OCI-M2 (cell line): ENCODE measurements around the gene MYO1D.

Experiments
- DNase-seq: peaks from one replicate; lab custom pipeline; 2025; ENCODE audit not compliant: unreplicated experiment; lab: John Stamatoyannopoulos, UW

MYO1D gene

DNA sequence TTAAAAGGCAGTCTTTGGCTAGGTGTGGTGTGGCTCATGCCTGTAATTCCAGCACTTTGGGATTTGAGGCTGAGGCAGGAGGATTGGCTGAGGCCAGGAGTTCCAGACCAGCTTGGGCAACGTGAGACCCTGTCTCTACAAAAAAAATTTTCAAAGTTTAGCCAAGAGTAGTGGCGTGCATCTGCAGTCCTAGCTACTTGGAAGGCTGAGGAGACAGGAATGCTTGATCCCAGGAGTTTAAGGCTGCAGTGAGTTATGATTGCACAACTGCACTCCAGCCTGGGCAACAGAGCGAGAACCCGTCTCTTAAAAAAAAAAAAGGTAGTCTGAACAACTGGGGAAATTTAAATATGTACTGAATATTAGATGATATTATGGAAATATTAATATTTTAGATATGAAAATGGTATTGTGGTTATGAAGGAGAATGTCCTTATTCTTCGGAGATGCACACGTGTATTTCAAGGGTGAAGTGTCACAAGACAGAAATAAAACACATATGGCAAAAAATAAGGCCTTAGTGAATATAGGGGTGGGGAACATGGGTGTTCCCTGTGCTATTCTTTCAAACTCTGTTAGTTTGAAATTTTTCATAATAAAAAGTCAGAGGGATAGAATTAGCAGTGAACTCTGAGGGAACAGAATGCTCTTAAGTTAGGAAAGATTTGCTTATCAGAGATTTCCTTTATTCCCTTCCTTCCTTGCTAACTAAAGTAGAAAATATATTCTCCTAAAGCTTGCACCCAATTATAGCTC, 245.4 kb downstream of the MYO1D start:
- no peak for DNase-seq

DNA sequence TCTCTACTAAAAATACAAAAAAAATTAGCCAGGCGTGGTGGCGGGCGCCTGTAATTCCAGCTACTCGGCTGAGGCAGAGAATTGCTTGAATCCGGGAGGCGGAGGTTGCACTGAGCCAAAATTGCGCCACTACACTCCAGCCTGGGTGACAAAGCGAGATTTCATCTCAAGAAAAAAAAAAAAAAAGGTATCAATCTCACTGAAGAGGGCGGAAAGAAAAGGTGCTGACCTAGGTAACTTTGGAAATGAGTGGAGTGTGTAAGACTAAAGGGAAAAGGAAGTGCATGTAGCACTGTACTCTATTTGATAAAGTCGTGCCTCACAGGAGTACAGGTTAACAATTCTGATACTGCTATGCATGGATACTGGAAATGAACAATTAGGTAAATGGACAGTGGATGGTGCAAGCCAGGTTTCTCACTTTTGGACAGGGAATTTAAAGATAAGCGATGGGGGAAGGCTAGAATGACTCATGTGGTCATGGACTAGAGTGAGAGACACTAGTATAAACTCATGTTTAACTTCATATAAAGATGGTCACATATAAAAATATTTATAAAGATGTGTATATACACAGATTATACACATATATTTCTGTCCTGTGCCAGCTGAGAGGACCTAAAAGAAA, 247.2 kb downstream of the MYO1D start:
- no peak for DNase-seq

DNA sequence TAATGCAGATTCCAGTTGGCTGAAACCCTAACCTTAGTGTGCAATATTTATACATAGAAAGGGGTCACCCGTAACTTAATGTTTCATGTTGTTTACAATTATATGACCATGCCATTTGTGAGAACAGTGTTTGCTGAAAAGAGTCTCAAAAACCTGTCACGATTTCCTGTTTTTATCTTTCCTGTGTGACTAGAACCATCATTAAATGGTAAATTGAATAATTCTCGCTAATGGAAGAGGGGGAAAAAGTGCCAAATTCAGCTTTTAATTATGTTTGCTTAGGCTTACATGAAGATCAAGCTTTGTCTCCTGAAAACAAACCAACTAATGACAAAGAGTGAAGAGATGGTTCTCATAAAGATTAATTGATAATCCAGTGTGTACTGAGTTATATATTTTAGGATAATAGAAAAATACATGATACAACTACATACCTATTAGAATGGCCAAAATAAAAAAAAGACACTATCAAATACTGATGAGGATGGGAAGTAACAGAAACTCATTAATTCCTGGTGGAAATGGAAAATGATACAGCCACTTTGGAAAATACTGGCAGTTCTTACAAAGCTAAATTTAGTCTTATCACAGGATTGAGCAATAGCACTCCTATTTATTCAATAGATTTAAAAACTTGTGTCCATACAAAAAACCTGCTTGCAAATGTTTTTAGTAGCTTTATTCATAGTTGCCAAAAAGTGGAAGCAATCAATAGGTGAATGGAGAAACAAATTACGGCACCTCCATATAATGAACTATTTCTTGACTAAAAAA, 248.5 kb downstream of the MYO1D start:
- no peak for DNase-seq

DNA sequence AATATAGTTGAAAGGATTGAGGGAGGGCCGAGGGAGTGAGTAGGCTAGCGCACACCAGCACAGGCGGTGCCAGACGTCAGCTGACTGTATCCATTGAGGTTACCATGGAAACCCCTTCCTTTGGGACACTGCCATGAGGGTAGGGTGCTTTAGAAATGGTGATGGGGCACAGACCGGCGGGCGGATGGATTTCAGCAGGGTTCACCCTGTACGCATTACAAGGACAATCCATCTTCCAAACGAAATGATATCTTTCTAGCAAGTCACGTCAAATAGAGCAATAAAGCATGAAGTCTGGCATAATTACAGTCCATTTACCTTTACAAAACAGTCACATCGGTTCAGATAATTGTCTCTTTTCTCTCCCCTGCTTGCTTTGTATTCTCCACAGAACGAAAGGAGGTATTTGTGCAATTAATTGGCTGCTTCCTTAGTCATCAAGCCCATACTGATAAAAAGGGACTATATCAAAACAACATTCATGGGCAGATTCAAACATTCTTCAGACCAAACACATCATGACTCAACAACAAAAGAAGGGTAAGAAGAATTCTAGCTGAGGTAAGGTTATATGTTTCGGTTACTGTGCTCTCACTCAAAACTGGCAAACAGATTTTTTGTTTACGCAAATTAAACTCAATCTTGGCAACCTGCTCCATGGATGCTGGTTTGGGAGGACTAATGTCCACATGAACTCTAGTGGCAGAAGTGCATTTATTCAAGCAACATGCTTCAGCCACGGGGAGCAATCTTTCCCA, 249.5 kb downstream of the MYO1D start:
- no peak for DNase-seq

DNA sequence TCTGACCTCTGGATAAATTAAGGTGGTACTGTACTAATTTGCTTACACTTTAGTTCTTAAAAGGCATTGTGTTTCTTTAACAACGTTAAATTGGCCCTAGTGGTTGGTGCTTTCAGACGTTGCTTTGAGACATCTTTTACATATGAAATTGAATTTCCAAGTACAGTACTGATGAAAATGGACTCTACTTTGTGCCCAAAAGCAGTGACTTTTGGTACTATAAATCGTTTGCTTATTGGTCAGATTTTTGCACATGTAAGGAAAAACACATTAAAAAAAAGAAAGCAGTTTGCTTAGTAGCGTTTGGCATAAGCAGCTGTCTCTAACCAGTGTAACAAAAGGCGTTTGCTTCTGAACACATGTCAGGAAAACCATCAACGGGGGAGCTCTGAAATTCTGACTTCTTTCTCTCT, 250.5 kb downstream of the MYO1D start:
- DNase-seq = no peak

DNA sequence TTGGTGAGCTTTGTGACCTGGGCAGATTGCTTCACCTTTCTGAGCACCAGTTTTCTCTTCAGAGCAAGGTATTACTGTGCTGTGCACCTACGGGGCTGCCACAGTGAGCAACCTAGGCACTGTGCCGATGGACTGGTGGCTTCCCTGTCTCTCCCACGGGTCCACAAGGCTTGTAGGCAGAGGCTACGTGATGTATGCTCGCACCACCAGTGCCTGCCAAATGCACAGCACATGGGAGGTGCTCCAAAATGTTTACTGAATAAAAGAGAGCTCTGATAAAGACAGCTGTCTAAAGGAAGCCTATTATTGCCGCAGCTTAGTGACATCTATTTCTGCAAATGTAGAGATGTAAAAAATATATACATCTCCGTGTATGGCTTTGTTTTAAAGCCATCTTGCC, 251.0 kb downstream of the MYO1D start:
- DNase-seq = no peak

DNA sequence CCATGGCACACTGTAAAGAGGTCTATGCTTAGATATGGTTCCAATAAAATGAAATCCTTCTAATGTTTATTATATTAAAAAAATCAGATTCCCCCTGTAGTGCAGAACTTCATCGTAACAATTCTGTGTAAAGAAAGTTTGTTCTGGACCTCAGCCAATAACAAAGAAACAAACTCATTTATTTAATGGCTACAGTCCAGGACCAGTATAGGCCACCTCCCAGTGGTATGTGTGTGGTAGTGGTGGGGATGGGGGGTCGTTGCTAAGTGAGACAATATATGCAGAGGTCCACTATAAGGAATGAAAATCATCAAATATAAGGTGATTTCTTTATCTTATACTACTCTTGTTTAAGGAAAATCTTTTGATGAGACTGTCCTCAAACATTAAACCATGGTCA, 253.7 kb downstream of the MYO1D start:
- DNase-seq = no peak

DNA sequence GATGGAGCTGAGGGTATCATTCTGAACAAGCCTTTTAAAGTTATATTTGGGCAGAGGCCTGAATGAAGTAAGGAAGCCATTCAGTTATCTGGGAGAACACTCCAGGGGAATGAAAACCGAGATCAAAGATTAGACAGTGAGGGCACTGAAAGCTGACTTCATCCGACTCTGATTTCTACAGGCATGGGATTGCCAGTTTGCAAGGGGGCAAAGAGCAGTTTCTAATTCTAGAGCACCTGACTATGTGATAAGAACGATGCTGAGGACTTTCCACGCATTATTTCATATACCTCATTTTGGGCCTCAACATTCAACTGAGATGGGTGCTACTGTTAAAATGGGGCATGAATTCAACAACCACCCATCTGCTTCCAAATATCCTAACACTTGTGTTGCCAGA, 254.4 kb downstream of the MYO1D start:
- DNase-seq = no peak

DNA sequence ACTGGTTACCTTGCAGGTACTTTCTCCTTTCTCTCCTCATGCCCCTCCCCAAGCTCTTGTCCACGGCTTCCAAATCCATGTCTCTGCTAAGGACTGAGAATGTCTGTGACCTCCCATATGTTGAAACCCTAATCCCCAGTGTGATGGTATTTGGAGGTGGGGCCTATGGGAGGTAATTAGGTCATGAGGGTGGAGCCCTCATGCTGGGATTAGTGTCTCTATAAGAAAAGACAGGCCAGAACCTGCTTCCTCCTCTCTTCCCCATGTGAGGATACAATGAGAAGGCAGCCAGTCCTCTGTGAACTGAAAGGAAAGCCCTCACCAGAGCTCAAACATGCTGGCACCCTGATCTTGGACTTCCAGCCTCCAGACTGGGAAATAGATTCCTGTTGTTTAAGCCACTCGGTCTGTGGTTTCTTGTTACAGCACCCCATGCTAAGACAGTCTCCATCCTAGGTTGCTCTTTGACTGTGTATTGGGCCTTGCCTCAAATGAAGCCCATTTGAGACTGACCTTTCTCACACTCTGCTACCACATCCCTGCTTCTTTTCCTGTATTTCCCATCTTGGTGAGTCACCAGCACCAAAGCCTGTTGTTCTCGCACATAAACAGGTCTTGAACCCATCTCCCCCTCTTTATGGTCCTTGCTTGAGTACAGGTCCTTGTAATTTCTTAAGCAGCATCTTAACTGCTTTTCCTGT, 255.2 kb downstream of the MYO1D start:
- no peak for DNase-seq

DNA sequence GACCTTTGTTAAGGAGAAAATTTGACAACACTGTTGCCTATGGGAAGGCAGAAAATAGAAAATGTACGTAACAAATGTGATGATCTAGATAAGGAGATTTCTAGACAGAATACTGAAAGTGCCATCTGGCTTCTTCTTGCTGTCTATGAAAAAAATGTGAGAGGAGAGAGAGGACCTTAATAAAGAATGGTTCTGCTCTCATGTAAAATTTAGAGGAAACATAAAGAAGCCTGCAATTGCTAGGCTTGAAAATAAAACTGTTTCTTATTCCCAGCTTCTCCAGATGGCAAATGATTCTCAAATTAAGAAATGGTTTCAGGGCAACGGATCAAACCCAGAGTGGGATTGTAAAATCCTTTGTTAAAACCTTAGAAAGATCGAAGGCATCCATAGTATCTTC, 261.6 kb downstream of the MYO1D start:
- no peak for DNase-seq

DNA sequence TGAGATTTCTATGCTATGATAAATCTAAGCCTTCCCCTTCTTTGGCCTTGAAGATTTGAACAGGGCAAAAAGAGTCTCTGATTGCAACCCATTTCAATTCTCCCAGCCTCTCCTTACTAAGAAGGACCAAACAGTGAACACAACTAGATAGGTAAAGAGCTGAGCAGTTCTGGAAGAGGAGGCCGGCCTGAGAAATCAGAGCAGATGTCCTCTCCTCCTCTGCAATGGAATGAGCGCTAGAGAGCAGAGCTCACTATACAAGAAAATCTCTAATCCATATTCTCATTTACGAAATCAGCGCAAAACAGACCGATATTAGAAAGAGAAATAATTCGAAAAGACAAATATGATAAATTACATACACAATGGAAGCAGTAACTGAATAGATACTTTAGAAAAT, 266.0 kb downstream of the MYO1D start:
- no peak for DNase-seq

DNA sequence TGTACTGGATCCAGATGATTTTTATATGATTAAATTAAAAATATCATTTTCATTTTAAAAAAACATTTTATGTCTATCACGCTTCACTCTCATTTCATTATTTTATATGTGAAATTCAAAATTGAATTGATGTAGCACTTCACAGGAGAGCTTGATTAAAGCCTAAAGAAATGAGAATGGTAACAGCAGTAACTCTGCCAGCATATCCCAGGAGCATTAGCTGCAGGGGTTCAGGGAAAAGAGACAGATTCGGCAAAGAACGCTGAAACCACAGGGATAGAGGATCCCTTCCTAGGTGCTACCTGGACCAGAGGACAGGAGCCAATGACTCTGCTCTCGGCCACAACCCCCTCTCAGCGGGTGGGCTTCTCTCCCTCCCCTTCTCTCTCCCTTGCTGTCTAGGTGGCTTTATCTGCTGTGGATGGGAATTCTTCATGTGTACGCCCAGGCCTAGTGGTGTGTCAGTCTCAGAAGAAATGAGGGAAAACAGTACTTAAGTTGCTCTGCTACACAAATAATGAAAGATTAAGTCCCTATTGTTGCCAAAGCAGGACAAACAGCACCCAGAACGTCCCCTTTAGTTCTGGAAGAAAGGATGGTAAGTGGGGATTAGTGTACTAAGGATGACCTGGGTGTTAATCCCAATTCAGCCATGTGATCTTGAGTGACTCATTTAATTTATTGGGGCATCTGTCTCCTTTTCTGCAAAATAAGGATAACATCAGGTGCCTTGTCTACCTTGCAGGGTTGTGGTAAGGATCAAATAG, 266.9 kb downstream of the MYO1D start:
- no peak for DNase-seq

DNA sequence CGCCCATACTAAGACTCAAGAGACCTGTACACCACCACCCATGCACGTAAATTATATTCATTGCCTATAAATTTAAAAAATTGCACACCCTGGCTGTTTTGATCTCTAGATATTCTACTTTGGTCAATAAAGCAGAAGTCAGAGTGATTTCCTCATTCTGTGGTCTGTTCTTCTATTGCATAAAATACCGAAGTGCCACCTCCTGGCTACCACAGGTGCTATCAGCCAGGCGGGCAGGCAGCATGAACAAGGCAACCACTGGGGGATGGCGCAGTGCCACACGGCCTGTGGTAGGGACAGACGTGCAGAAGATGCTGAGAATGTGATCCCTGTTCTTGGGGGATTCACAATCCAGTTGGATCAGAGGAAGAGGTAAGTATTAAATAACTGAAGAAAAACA, 267.8 kb downstream of the MYO1D start:
- no peak for DNase-seq

DNA sequence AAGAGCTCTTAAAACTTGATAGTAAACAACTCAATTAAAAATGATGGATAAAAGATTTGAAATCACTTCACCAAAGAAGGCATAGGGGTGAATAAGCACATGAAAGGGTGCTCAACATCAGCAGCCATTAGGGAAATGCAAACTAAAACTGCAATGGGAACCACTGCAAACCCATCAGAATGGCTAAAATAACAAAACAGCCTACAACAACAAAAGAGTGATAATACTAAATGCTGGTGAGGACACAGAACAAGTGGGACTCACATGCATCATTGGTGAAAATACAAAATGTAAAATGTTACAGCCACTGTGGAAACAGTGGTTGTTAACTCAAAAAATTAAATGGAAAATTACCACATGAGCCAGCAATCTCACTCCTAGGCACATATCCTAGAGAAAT, 268.7 kb downstream of the MYO1D start:
- no peak for DNase-seq

DNA sequence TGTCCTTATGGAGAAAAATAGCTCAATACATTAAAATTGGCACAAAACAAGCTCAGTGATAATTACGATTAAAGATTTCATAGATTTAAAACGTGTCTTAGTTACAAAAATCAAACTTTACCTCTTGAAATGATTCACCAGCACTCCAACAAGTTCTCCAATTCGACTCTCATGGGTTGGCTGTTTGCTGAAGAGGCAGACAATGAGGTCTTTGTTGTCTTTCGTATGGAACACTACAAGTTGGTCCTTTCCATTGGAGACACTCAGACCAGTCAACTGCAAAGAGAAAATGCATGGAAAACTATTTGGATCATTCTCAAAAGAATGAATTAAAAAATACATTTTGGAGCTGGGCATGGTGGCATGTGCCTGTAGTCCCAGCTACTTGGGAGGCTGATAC, 272.0 kb downstream of the MYO1D start:
- no peak for DNase-seq

DNA sequence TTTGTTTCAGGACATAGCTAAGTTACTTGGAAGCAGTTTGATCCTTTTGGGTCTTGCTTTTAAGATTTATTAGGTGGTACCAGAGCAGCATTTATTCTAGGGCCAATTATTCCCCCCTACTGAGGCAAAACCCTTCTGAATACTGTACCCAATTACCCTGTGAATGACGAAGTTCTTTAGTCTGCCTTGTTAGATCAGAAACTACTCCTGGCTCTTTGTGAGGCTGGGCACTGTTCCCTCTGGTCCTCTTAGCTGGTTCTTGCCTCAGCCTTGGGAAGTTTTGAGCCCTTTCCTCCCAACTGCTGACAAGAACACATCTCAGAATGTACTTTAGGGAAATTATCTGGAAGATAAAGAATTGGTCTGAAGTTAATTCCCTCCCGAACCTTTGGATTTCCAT, 274.5 kb downstream of the MYO1D start:
- no peak for DNase-seq

DNA sequence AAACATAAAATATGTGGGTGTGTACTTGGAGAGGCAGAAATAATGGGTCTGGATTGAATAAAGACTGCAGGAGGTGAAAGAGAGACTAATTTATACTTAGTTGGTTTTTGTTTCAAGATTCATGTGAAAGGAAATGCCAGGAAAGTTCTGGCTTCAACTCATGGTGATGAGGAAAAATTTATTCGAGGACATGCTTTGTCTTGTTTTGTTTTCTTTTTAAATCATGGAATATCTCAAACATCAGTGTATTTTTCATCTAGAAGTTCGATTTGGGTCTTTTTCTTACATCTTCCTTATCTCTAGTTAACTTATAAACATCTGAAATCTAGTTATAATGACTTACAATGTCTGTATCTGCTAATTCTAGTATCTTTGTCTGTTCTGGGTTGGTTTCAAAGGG, 275.1 kb downstream of the MYO1D start:
- DNase-seq = no peak

DNA sequence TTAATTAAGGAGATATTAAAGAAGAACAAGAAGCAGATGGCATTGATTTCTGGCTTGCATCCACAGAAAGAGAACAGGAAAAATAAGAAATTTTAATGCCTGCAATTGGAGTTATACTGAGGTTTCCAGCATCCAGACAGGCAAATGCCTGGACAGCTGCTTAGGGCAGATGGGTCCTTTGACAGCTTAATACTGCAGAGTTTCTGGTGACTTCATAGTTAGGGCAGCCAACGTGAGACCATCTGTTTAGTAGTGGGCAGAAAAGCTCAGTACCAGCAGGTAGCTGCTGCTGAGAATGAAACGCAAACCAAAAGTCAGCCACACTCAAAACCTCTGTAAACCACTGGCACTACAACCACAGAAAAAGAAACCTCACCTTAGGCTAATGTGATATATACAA, 280.3 kb downstream of the MYO1D start:
- no peak for DNase-seq

DNA sequence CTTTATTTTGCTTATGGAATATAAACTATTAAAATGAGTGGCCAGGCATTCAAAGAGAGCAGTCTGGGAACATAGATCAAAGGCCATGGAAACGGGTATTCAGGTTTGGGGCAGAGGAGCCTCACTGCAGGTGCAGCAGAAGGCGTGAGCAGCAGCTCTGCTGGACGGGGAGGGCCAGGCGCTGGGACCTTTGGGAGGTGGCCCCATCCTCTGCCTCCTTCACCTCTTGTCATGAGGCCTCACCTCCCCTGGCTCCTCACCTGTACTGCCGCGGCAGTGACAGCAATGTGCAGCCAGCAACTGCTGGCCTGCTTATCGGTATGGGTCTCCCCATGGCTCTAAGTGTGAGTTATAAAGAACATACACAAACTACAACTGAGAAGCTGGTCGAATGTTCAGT, 280.7 kb downstream of the MYO1D start:
- no peak for DNase-seq

DNA sequence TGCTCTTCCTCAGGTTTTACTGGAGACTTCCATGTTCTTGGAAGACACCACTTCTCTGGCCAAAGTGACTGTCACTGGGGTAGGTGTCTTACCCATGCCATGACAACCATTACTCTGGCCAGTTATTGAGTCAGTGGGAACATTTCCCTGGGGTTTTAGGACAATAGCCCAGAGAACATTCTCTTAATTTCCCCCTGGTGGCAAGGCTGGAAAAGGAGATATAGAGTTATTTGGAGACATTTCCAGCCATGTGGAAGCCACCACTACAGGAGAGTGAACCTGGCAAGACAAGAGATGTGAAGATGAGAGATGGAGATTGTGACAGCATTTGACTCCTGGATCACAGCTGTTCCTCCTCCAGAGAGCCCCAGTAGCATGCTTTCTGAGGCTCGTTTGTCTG, 283.9 kb downstream of the MYO1D start:
- no peak for DNase-seq
